CD4-positive, alpha-beta T cell treated with Interferon gamma for 1 hour (primary cell): ENCODE data around the gene HOXC13.

Source experiments
- DNase-seq: peaks from one replicate; pipeline ENCODE4 v3.0.0-alpha.2; 2020

HOXC13 gene

GRCh38 chr12:53955036-53955775 is 16.6 kb downstream of the HOXC13 start:
- no peak for DNase-seq

- DNase-seq: no peak
Observed at GRCh38 chr12:53955776-53956250, 17.2 kb downstream of the HOXC13 start.

- no peak for DNase-seq
Observed at GRCh38 chr12:53956251-53956887, 17.7 kb downstream of the HOXC13 start.

- no peak for DNase-seq
Observed at GRCh38 chr12:53956914-53957536, 18.4 kb downstream of the HOXC13 start.

GRCh38 chr12:53958128-53958527 is 19.5 kb downstream of the HOXC13 start:
- DNase-seq: no peak

- no peak for DNase-seq
Observed at GRCh38 chr12:53959314-53959713, 20.7 kb downstream of the HOXC13 start.

GRCh38 chr12:53960187-53961024 is 21.8 kb downstream of the HOXC13 start:
- DNase-seq: no peak

- DNase-seq: no peak
Observed at GRCh38 chr12:53961025-53961761, 22.6 kb downstream of the HOXC13 start.

- DNase-seq: no peak
Observed at GRCh38 chr12:53963005-53963404, 24.4 kb downstream of the HOXC13 start.

GRCh38 chr12:53963434-53964314 is 25.0 kb downstream of the HOXC13 start:
- DNase-seq: no peak

- no peak for DNase-seq
Observed at GRCh38 chr12:53964315-53964713, 25.7 kb downstream of the HOXC13 start.

GRCh38 chr12:53965281-53966084 is 26.9 kb downstream of the HOXC13 start:
- no peak for DNase-seq

GRCh38 chr12:53966085-53966384 is 27.4 kb downstream of the HOXC13 start:
- no peak for DNase-seq

GRCh38 chr12:53966385-53967133 is 27.9 kb downstream of the HOXC13 start:
- no peak for DNase-seq

GRCh38 chr12:53967421-53967925 is 28.8 kb downstream of the HOXC13 start:
- DNase-seq: no peak

GRCh38 chr12:53968214-53969127 is 29.8 kb downstream of the HOXC13 start:
- no peak for DNase-seq

GRCh38 chr12:53969588-53970259 is 31.1 kb downstream of the HOXC13 start:
- no peak for DNase-seq

- DNase-seq: no peak
Observed at GRCh38 chr12:53970451-53970850, 31.8 kb downstream of the HOXC13 start.
